A549 (cell line): ENCODE data around the gene MED12L. TPM values are rescaled to one million over a fixed set of nuclear protein-coding genes. Genes with fewer than 3 reads are reported as not detected.

Source experiments
- ATAC-seq, 2 experiments: fragments of 200-7000 bp in 1 of 2; fragments of >200 bp in 1 of 2; cut with Nextera tagmentation in 1 of 2; cut with Tn5 transposase in 1 of 2; 3 replicates each; pipeline versions ENCODE4 v1.8.0 to v1.9.1; 2018 to 2020; ENCODE audit warnings: mild to moderate bottlenecking in 1 of 2, moderate library complexity in 1 of 2
- CTCF ChIA-PET: fragments of 300-600 bp; sonication (Branson Sonifier 250); formaldehyde crosslinking; extraction: SDS; loops from one replicate; lab custom pipeline; 2021; ENCODE audit warnings: antibody characterized with exemption, inconsistent platforms; lab: Yijun Ruan, JAX
- POLR2A ChIA-PET: fragments of 350-600 bp; formaldehyde crosslinking; extraction: SDS; loops from one replicate; lab custom pipeline; 2021; ENCODE audit warnings: antibody characterized with exemption, inconsistent platforms; lab: Yijun Ruan, JAX
- DNase-seq, 2 experiments: peaks; one replicate each; pipeline versions ENCODE4 v3.0.0 to v3.0.0-alpha.2; 2011 to 2016; ENCODE audit warnings: low read depth in 1 of 2, low spot score in 1 of 2
- FAIRE-seq: peaks from 2 replicates; lab custom pipeline; 2011; peaks lifted over from hg19 to GRCh38; lab: Jason Lieb, UNC
- H3K27ac ChIP-seq, 2 experiments: fragments of >200 bp; sonication (Bioruptor Twin); formaldehyde crosslinking; 3 replicates each; pipeline ENCODE4 v1.5.1; 2016 to 2017
- H3K4me1 ChIP-seq: fragments of >200 bp; sonication (Bioruptor Twin); formaldehyde crosslinking; 3 replicates; pipeline ENCODE4 v1.6.1; 2016
- H3K4me2 ChIP-seq: fragments of >200 bp; sonication (Bioruptor Twin); formaldehyde crosslinking; 3 replicates; pipeline ENCODE4 v1.6.1; 2016
- H3K4me3 ChIP-seq: fragments of >200 bp; sonication (Bioruptor Twin); formaldehyde crosslinking; 3 replicates; pipeline ENCODE4 v1.5.1; 2016
- H3K9me3 ChIP-seq: fragments of >200 bp; sonication (Bioruptor Twin); formaldehyde crosslinking; 3 replicates; pipeline ENCODE4 v1.6.1; 2016
- ATOH8 ChIP-seq: fragments of 250-450 bp; sonication (Bioruptor Pico); IDR thresholded peaks from 2 replicates; pipeline ENCODE4 v1.5.0; 2020; ENCODE audit warnings: low read depth, mild to moderate bottlenecking, moderate library complexity
- BHLHE40 ChIP-seq: IDR thresholded peaks from 2 replicates; pipeline ENCODE4 v1.6.1; 2012; ENCODE audit warnings: low read depth, low read length, inconsistent platforms
- CEBPB ChIP-seq, 2 experiments: fragments of >200 bp in 1 of 2; sonication (Bioruptor Twin) in 1 of 2; formaldehyde crosslinking in 1 of 2; IDR thresholded peaks; 2 replicates each; pipeline ENCODE4 v1.6.1; 2012 to 2016
- E2F6 ChIP-seq: IDR thresholded peaks from 2 replicates; pipeline ENCODE4 v1.6.1; 2012; ENCODE audit warnings: low read depth, borderline replicate concordance
- EHF ChIP-seq: fragments of 250-450 bp; sonication (Bioruptor Pico); IDR thresholded peaks from 2 replicates; pipeline ENCODE4 v1.5.0; 2020; ENCODE audit warnings: mild to moderate bottlenecking
- ELK1 ChIP-seq: fragments of 150-350 bp; IDR thresholded peaks from 2 replicates; pipeline ENCODE4 v1.6.1; 2014; ENCODE audit warnings: low read depth, mild to moderate bottlenecking, low read length
- HDAC2 ChIP-seq: fragments of 200-600 bp; sonication (generic); IDR thresholded peaks from 2 replicates; pipeline ENCODE4 v1.6.1; 2016
- HEYL ChIP-seq: fragments of 250-450 bp; sonication (Bioruptor Pico); IDR thresholded peaks from 2 replicates; pipeline ENCODE4 v1.8.0; 2021; ENCODE audit warnings: mild to moderate bottlenecking, moderate library complexity
- HOXB13 ChIP-seq: fragments of 250-450 bp; sonication (Bioruptor Pico); IDR thresholded peaks from 2 replicates; pipeline ENCODE4 v1.5.0; 2020; ENCODE audit warnings: low read depth, mild to moderate bottlenecking, moderate library complexity
- JUN ChIP-seq, 2 experiments: fragments of >200 bp; sonication (Bioruptor Twin); formaldehyde crosslinking; IDR thresholded peaks; 2 replicates in 1 of 2; 3 replicates in 1 of 2; pipeline ENCODE4 v1.6.1; 2016 to 2017
- KDM1A ChIP-seq: fragments of 200-600 bp; sonication (generic); IDR thresholded peaks from 2 replicates; pipeline ENCODE4 v1.6.1; 2016; ENCODE audit warnings: low read depth, mild to moderate bottlenecking
- KDM5A ChIP-seq: fragments of 200-600 bp; sonication (generic); IDR thresholded peaks from 2 replicates; pipeline ENCODE4 v1.6.1; 2016; ENCODE audit warnings: antibody characterized with exemption, mild to moderate bottlenecking
- NPAS2 ChIP-seq: fragments of 250-450 bp; sonication (Bioruptor Pico); IDR thresholded peaks from 2 replicates; pipeline ENCODE4 v1.8.0; 2022; ENCODE audit warnings: mild to moderate bottlenecking, moderate library complexity, borderline replicate concordance
- RARB ChIP-seq: fragments of 250-450 bp; sonication (Bioruptor Pico); IDR thresholded peaks from 2 replicates; pipeline ENCODE4 v1.8.0; 2021; ENCODE audit warnings: mild to moderate bottlenecking, moderate library complexity
- REST ChIP-seq: fragments of 200-600 bp; sonication (generic); IDR thresholded peaks from 2 replicates; pipeline ENCODE4 v1.6.1; 2016; ENCODE audit warnings: antibody characterized with exemption, mild to moderate bottlenecking, moderate library complexity
- SMC3 ChIP-seq: fragments of >200 bp; sonication (Bioruptor Twin); formaldehyde crosslinking; IDR thresholded peaks from 3 replicates; pipeline ENCODE4 v1.6.1; 2018; ENCODE audit warnings: inconsistent platforms
- TFCP2L1 ChIP-seq: fragments of 250-450 bp; sonication (Bioruptor Pico); IDR thresholded peaks from 2 replicates; pipeline ENCODE4 v1.5.0; 2021; ENCODE audit warnings: mild to moderate bottlenecking
- TP53 ChIP-seq: fragments of 250-450 bp; sonication (Bioruptor Pico); IDR thresholded peaks from 2 replicates; pipeline ENCODE4 v1.5.0; 2021; ENCODE audit warnings: mild to moderate bottlenecking, moderate library complexity
- USF2 ChIP-seq: fragments of 450-650 bp; IDR thresholded peaks from 2 replicates; pipeline ENCODE4 v1.6.1; 2014; ENCODE audit warnings: antibody characterized with exemption
- ZC3H11A ChIP-seq: fragments of 450-650 bp; IDR thresholded peaks from 2 replicates; pipeline ENCODE4 v1.6.1; 2014; ENCODE audit warnings: antibody characterized with exemption, mild to moderate bottlenecking
- ZFP36 ChIP-seq: fragments of 450-650 bp; IDR thresholded peaks from 2 replicates; pipeline ENCODE4 v1.6.1; 2014; ENCODE audit warnings: borderline replicate concordance; ENCODE audit not compliant: partially characterized antibody
- ZSCAN20 ChIP-seq: fragments of 250-450 bp; sonication (Bioruptor Pico); IDR thresholded peaks from 2 replicates; pipeline ENCODE4 v1.8.0; 2022; ENCODE audit warnings: mild to moderate bottlenecking, moderate library complexity
- WGBS: methylation state at CpG from one replicate; pipeline ENCODE4 v1.1.6; 2017; ENCODE audit errors: missing lambda C conversion rate; 5-methylcytosine and 5-hydroxymethylcytosine counted together
- polyA plus RNA-seq, 4 experiments: library from polyadenylated mRNA; depleted of rRNA in 3 of 4; stranded (reverse); fragments of >200 nt; fragmentation: RNase III in 1 of 4; extraction: RNeasy Plus Mini Kit Qiagen cat#74134 plus additional on column Dnase treatment in 1 of 4; gene quantifications; 2 replicates in 3 of 4; 3 replicates in 1 of 4; pipeline ENCODE4 v1.2.3, GENCODE V29; 2011 to 2017

MED12L gene
- polyA plus RNA-seq, 2 of the 4 experiments (the other 2 are of a cell fraction), result 0.32 to 0.63 TPM

- no peak for FAIRE-seq
- no peak overlapping the region for H3K4me2 ChIP-seq
- peak overlapping the region in 1 of 2 experiments; percentile 68; a peak in 3 of 6 replicates for H3K27ac ChIP-seq
- no peaks in the 10 kb centered on the region for H3K9me3 ChIP-seq
- POLR2A ChIA-PET, result no interaction called here
- DNase-seq, result no peak
- H3K4me1 ChIP-seq, result peaks cover 26% of the 10 kb centered on the region
- no peak for ATAC-seq
- CTCF ChIA-PET, result interaction anchor here (1.1 to 6.1 kb wide), 5 partner anchors 8 to 140 kb away, joined by 3 to 47 read pairs (median 7); partner anchors contain the start of gene GPR87
- WGBS, result 88% methylated on average over 1 of the region's 1 CpG
- no peak for TF ChIP-seq E2F6
- TF ChIP-seq KDM5A, result no peak
- TF ChIP-seq ELK1, result no peak
- TF ChIP-seq TFCP2L1 (CRISPR knock-in tag), result no peak
- TF ChIP-seq ZSCAN20 (CRISPR knock-in tag), result no peak
- TF ChIP-seq TP53 (CRISPR knock-in tag), result no peak
- TF ChIP-seq RARB, result no peak
- no peak for TF ChIP-seq JUN (IDR thresholded peaks at IDR 0.05)
- no peak for TF ChIP-seq ZFP36
- H3K4me3 ChIP-seq, result no peak overlapping the region
Measured at GRCh38 chr3:151307583-151308488, 222.4 kb downstream of the MED12L start.

GRCh38 chr3:151309566-151309965, 224.1 kb downstream of the MED12L start:
- CTCF ChIA-PET, result interaction anchor here (0.7 to 1.1 kb wide), 4 partner anchors 17 to 141 kb away, joined by 3 to 5 read pairs (median 3); no protein-coding TSS in a partner anchor

GRCh38 chr3:151312972-151313371, 227.5 kb downstream of the MED12L start:
- H3K27ac ChIP-seq, result no peak overlapping the region
- no peak for DNase-seq
- POLR2A ChIA-PET, result no interaction called here
- no peak for FAIRE-seq
- H3K9me3 ChIP-seq, result no peaks in the 10 kb centered on the region
- no peak overlapping the region for H3K4me2 ChIP-seq
- H3K4me3 ChIP-seq, result no peak overlapping the region
- 75% methylated on average over 3 of the region's 3 CpGs for WGBS
- CTCF ChIA-PET, result interaction anchor here (1.4 to 1.9 kb wide), 4 partner anchors 13 to 102 kb away, joined by 3 to 9 read pairs (median 4); no protein-coding TSS in a partner anchor
- peaks cover 17% of the 10 kb centered on the region; the same call in 2 of the 3 replicates for H3K4me1 ChIP-seq
- ATAC-seq, result no peak
- TF ChIP-seq SMC3 (no peak), CEBPB (IDR thresholded peaks at IDR 0.05) (no peak), NPAS2 (CRISPR knock-in tag) (no peak), HDAC2 (no peak), REST (no peak), KDM1A (no peak), ATOH8 (CRISPR knock-in tag) (no peak), HOXB13 (CRISPR knock-in tag) (no peak), EHF (CRISPR knock-in tag) (no peak)

More at GRCh38 chr3:151309566-151309965, 224.1 kb downstream of the MED12L start:
- 89% methylated on average over 2 of the region's 2 CpGs for WGBS
- no peak for ATAC-seq
- peaks cover 21% of the 10 kb centered on the region for H3K4me1 ChIP-seq
- no peak overlapping the region for H3K4me2 ChIP-seq
- POLR2A ChIA-PET, result no interaction called here
- no peaks in the 10 kb centered on the region for H3K9me3 ChIP-seq
- no peak for TF ChIP-seq ZC3H11A
- TF ChIP-seq HDAC2, result no peak
- no peak for TF ChIP-seq ELK1
- TF ChIP-seq HEYL (CRISPR knock-in tag), result no peak
- TF ChIP-seq RARB, result no peak
- TF ChIP-seq BHLHE40, result no peak
- TF ChIP-seq USF2, result no peak
- no peak overlapping the region for H3K27ac ChIP-seq
- no peak overlapping the region for H3K4me3 ChIP-seq
- DNase-seq, result no peak
- no peak for FAIRE-seq
